Pancreas (tissue), 10 donors: ENCODE results near the gene TPSB2. TPM values are rescaled to one million over a fixed set of nuclear protein-coding genes. Genes with fewer than 3 reads are reported as not detected.

Experiments
- ATAC-seq, 4 donors: fragments of 200-7000 bp; cut with Tn5 transposase; one replicate each; pipeline versions ENCODE4 v1.8.0 to v1.9.1; 2020; ENCODE audit warnings: mild to moderate bottlenecking in 4 of 4, moderate library complexity in 4 of 4
- DNase-seq, 6 donors: peaks; one replicate each; pipeline ENCODE4 v3.0.0-alpha.2; 2020
- FAIRE-seq: peaks from 2 replicates; lab custom pipeline; 2012; peaks lifted over from hg19 to GRCh38; lab: Jason Lieb, UNC
- H3K27ac ChIP-seq, 4 donors: fragments of 200-600 bp; sonication (generic); 1 replicate in 3 of 4; 2 replicates in 1 of 4; pipeline versions ENCODE4 v1.5.0 to v1.8.0; 2020
- H3K27me3 ChIP-seq, 4 donors: fragments of 200-600 bp; one replicate each; pipeline ENCODE4 v1.8.0; 2021
- H3K36me3 ChIP-seq, 3 donors: fragments of 200-600 bp; sonication (generic) in 1 of 3; one replicate each; pipeline versions ENCODE4 v1.5.0 to v1.8.0; 2020 to 2021
- H3K4me1 ChIP-seq, 3 donors: fragments of 200-600 bp; one replicate each; pipeline ENCODE4 v1.8.0; 2021
- H3K4me3 ChIP-seq, 4 donors: fragments of 200-600 bp; sonication (generic) in 2 of 4; one replicate each; pipeline versions ENCODE4 v1.5.0 to v1.8.0; 2020 to 2021
- H3K9me3 ChIP-seq, 4 donors: fragments of 200-600 bp; one replicate each; pipeline ENCODE4 v1.8.0; 2021
- CTCF ChIP-seq, 4 donors: fragments of 200-600 bp; sonication (generic) in 3 of 4; IDR thresholded peaks; one replicate each; pipeline versions ENCODE4 v1.5.0 to v1.8.0; 2021; ENCODE audit warnings: antibody characterized with exemption in 4 of 4
- WGBS, 2 donors: extraction: QIAGEN DNeasy Blood & Tissue Kit; methylation state at CpG; one replicate each; pipeline ENCODE4 v1.1.7; 2013; 5-methylcytosine and 5-hydroxymethylcytosine counted together
- intact Hi-C, 3 donors: fragments of 100-400 bp; cut with DNase I; formaldehyde crosslinking; loops; one replicate each; pipeline versions ENCODE4 v1.11.1 to v1.14.2; 2022
- polyA plus RNA-seq, 2 donors: library from polyadenylated mRNA; stranded (reverse); fragments of 200-250 nt; gene quantifications; one replicate each; pipeline ENCODE4 v1.2.3, GENCODE V29; 2013
- total RNA-seq, 6 donors: library from RNA; stranded (reverse); fragmentation: NEBNext Ultra II Directional in 4 of 6; extraction: Animal tissue kit (Norgen Biotek cat#: 25700) in 4 of 6; gene quantifications; one replicate each; pipeline versions ENCODE4 v1.2.1 to v1.2.4, GENCODE V29; 2021 to 2023
- donor health status: healthy with polysubstance abuse.
- donor health status: DM: no; HTN: no; CAD: no; lungs with moderate emphysema.
- donor health status: DM: no; HTN: no; CAD: no.
- donor health status: control.
- donor health status: control.
- donor health status: Bipolar disorder and iron deficiency.
- donor health status: DM: yes; HTN: yes; CAD: no.
- donor health status: DM: no; HTN: no; CAD: no.
- donor health status: DM: no; HTN: no; CAD: no.
- donor health status: DM: yes; HTN: yes; CAD: no.

Gene TPSB2
- total and polyA plus RNA-seq, 8 donors: 0.69 to 12.2 (median 4.9) TPM

- DNase-seq (peak in 1 of 6 donors; percentile 68), FAIRE-seq (no peak), ATAC-seq (peak in 2 of 4 donors; percentile 15 to 17)
- intact Hi-C loops: no loop called here
- Histone ChIP-seq H3K4me1 (no peaks in the 10 kb centered on the region), H3K27ac (no peak within 1 kb of the TSS), H3K36me3 (no peaks in the 10 kb centered on the region), H3K27me3 (no peaks in the 10 kb centered on the region), H3K4me3 (no peak within 1 kb of the TSS), H3K9me3 (no peaks in the 10 kb centered on the region)
- 64 to 69% methylated on average over 10 of the region's 10 CpGs for WGBS, 2 donors
- TF ChIP-seq CTCF (IDR thresholded peaks at IDR 0.05): no peak
These were observed 4.9 kb downstream of the TPSB2 start, which contains the start of gene TPSG1 for GRCh38 chr16:1225051-1225451. Gene TPSG1, minus strand, starts transcription at chr16:1225268. Its CDS starts 16 bp downstream, at chr16:1225252.

- H3K4me3 ChIP-seq: no peak overlapping the region
- no peaks in the 10 kb centered on the region for H3K36me3 ChIP-seq
- no peaks in the 10 kb centered on the region for H3K9me3 ChIP-seq
- H3K4me1 ChIP-seq: no peaks in the 10 kb centered on the region
- TF ChIP-seq CTCF (IDR thresholded peaks at IDR 0.05): no peak
- WGBS, 2 donors: 68 to 77% methylated on average over 6 to 9 of the region's 9 CpGs
- FAIRE-seq (no peak), ATAC-seq (no peak), DNase-seq (peak in 1 of 6 donors; percentile 48)
- no peak overlapping the region for H3K27ac ChIP-seq
- intact Hi-C loops: no loop called here
- H3K27me3 ChIP-seq: no peaks in the 10 kb centered on the region
These were observed 5.4 kb downstream of the TPSB2 start for GRCh38 chr16:1224558-1224957.

- Histone ChIP-seq H3K27ac (no peak overlapping the region), H3K4me3 (no peak overlapping the region), H3K27me3 (no peaks in the 10 kb centered on the region), H3K9me3 (no peaks in the 10 kb centered on the region), H3K36me3 (no peaks in the 10 kb centered on the region), H3K4me1 (no peaks in the 10 kb centered on the region)
- FAIRE-seq (no peak), ATAC-seq (no peak), DNase-seq (peak in 1 of 6 donors; percentile 30)
- intact Hi-C loops: no loop called here
- TF ChIP-seq CTCF (IDR thresholded peaks at IDR 0.05): no peak
- WGBS, 2 donors: 73 to 84% methylated on average over 36 to 38 of the region's 38 CpGs
These were observed 6.4 kb downstream of the TPSB2 start for GRCh38 chr16:1223355-1224214.

GRCh38 chr16:1222553-1223354 lies 7.2 kb downstream of the TPSB2 start:
- peak in 1 of 6 donors; percentile 55 for DNase-seq
- 58 to 73% methylated on average over 25 of the region's 25 CpGs for WGBS, 2 donors
- TF ChIP-seq CTCF (IDR thresholded peaks at IDR 0.05): no peak
- Histone ChIP-seq H3K27me3 (no peaks in the 10 kb centered on the region), H3K4me3 (no peak overlapping the region), H3K27ac (no peak overlapping the region), H3K9me3 (no peaks in the 10 kb centered on the region), H3K4me1 (no peaks in the 10 kb centered on the region), H3K36me3 (no peaks in the 10 kb centered on the region)
- no peak for FAIRE-seq
- intact Hi-C loops: no loop called here
- ATAC-seq: no peak
